Mucosa of rectum (tissue), 2 donors: Measurements from ENCODE around the gene PODXL2.

ENCODE experiments used
- H3K27ac ChIP-seq, 2 donors: one replicate each; pipeline ENCODE4 v1.7.0; 2013; ENCODE audit warnings: inconsistent platforms in 2 of 2, low read depth in 2 of 2, low read length in 2 of 2
- H3K27me3 ChIP-seq, 2 donors: one replicate each; pipeline ENCODE4 v1.7.0; 2013; ENCODE audit warnings: low read length in 2 of 2; ENCODE audit not compliant: control insufficient read depth in 2 of 2, insufficient read depth in 2 of 2
- H3K36me3 ChIP-seq, 2 donors: one replicate each; pipeline ENCODE4 v1.7.0; 2013; ENCODE audit warnings: low read length in 2 of 2; ENCODE audit not compliant: control insufficient read depth in 2 of 2, insufficient read depth in 2 of 2
- H3K4me1 ChIP-seq, 2 donors: one replicate each; pipeline ENCODE4 v1.7.0; 2013; ENCODE audit warnings: low read length in 2 of 2, mild to moderate bottlenecking in 1 of 2; ENCODE audit not compliant: control insufficient read depth in 2 of 2, insufficient read depth in 2 of 2
- H3K4me3 ChIP-seq, 2 donors: one replicate each; pipeline ENCODE4 v1.7.0; 2013; ENCODE audit warnings: low read length in 2 of 2
- H3K9ac ChIP-seq, 2 donors: one replicate each; pipeline ENCODE4 v1.7.0; 2013; ENCODE audit warnings: low read length in 2 of 2, low read depth in 1 of 2, mild to moderate bottlenecking in 1 of 2
- H3K9me3 ChIP-seq, 2 donors: one replicate each; pipeline ENCODE4 v1.7.0; 2013; ENCODE audit warnings: low read length in 2 of 2; ENCODE audit not compliant: control insufficient read depth in 2 of 2
- donor health status: healthy.
- donor health status: Normal muscosa, but diverticular disease.

Gene PODXL2

GRCh38 chr3:127628788-127629466 is at the start of gene PODXL2:
Gene PODXL2 (plus strand): TSS chr3:127629185. CDS start chr3:127629220, 35 bp downstream.
- peaks cover 0 to 8% of the 10 kb centered on the region in 2 donors for H3K27me3 ChIP-seq
- peak within 1 kb of the TSS in 1 of 2 donors; percentile 56 for H3K9ac ChIP-seq
- no peak within 1 kb of the TSS for H3K27ac ChIP-seq
- H3K4me1 ChIP-seq: peaks cover 13 to 15% of the 10 kb centered on the region in 2 donors
- no peaks in the 10 kb centered on the region for H3K36me3 ChIP-seq
- no peaks in the 10 kb centered on the region for H3K9me3 ChIP-seq
- H3K4me3 ChIP-seq: peak within 1 kb of the TSS; percentile 74

- no peaks in the 10 kb centered on the region for H3K9me3 ChIP-seq
- H3K4me1 ChIP-seq: no peaks in the 10 kb centered on the region
- no peak overlapping the region for H3K27ac ChIP-seq
- peaks cover 10 to 29% of the 10 kb centered on the region in 2 donors for H3K36me3 ChIP-seq
- no peak overlapping the region for H3K9ac ChIP-seq
- H3K27me3 ChIP-seq: no peaks in the 10 kb centered on the region
- H3K4me3 ChIP-seq: no peak overlapping the region
These were observed 48.5 kb upstream of the PODXL2 start for GRCh38 chr3:127580327-127581060.

GRCh38 chr3:127584734-127585133 is 44.3 kb upstream of the PODXL2 start:
- H3K4me1 ChIP-seq: peaks cover 13 to 16% of the 10 kb centered on the region in 2 donors
- H3K27ac ChIP-seq: no peak overlapping the region
- no peak overlapping the region for H3K4me3 ChIP-seq
- H3K9ac ChIP-seq: no peak overlapping the region
- peaks cover 3% of the 10 kb centered on the region in 2 donors for H3K36me3 ChIP-seq
- no peaks in the 10 kb centered on the region for H3K9me3 ChIP-seq
- H3K27me3 ChIP-seq: no peaks in the 10 kb centered on the region

GRCh38 chr3:127585163-127585812 is 43.7 kb upstream of the PODXL2 start:
- H3K9ac ChIP-seq: no peak overlapping the region
- no peaks in the 10 kb centered on the region for H3K27me3 ChIP-seq
- no peak overlapping the region for H3K27ac ChIP-seq
- no peaks in the 10 kb centered on the region for H3K9me3 ChIP-seq
- peaks cover 0 to 2% of the 10 kb centered on the region in 2 donors for H3K36me3 ChIP-seq
- H3K4me3 ChIP-seq: no peak overlapping the region
- H3K4me1 ChIP-seq: peaks cover 14 to 16% of the 10 kb centered on the region in 2 donors

- H3K9ac ChIP-seq: no peak overlapping the region
- H3K27ac ChIP-seq: no peak overlapping the region
- no peak overlapping the region for H3K4me3 ChIP-seq
- no peaks in the 10 kb centered on the region for H3K9me3 ChIP-seq
- H3K27me3 ChIP-seq: no peaks in the 10 kb centered on the region
- H3K4me1 ChIP-seq: peaks cover 15 to 16% of the 10 kb centered on the region in 2 donors
- peaks cover 0 to 2% of the 10 kb centered on the region in 2 donors for H3K36me3 ChIP-seq
These were observed 43.1 kb upstream of the PODXL2 start for GRCh38 chr3:127585813-127586413.

GRCh38 chr3:127587876-127588275 is 41.1 kb upstream of the PODXL2 start:
- Histone ChIP-seq H3K4me3 (no peak overlapping the region), H3K27ac (no peak overlapping the region), H3K27me3 (no peaks in the 10 kb centered on the region), H3K36me3 (peaks cover 0 to 2% of the 10 kb centered on the region in 2 donors), H3K9ac (no peak overlapping the region), H3K4me1 (peaks cover 26 to 28% of the 10 kb centered on the region in 2 donors), H3K9me3 (no peaks in the 10 kb centered on the region)

- Histone ChIP-seq H3K27me3 (no peaks in the 10 kb centered on the region), H3K4me1 (peaks cover 26 to 28% of the 10 kb centered on the region in 2 donors), H3K9ac (peak overlapping the region; percentile 83 to 85), H3K4me3 (peak overlapping the region; percentile 84 to 89), H3K36me3 (peaks cover 0 to 2% of the 10 kb centered on the region in 2 donors), H3K9me3 (no peaks in the 10 kb centered on the region), H3K27ac (peak overlapping the region in 1 of 2 donors; percentile 93)
These were observed 40.0 kb upstream of the PODXL2 start for GRCh38 chr3:127588806-127589577.

GRCh38 chr3:127589600-127590281 is 39.2 kb upstream of the PODXL2 start:
- peak overlapping the region; percentile 84 to 89 for H3K4me3 ChIP-seq
- H3K27ac ChIP-seq: peak overlapping the region; percentile 90 to 93
- peaks cover 0 to 2% of the 10 kb centered on the region in 2 donors for H3K36me3 ChIP-seq
- H3K9me3 ChIP-seq: no peaks in the 10 kb centered on the region
- H3K9ac ChIP-seq: peak overlapping the region; percentile 83 to 85
- H3K27me3 ChIP-seq: no peaks in the 10 kb centered on the region
- H3K4me1 ChIP-seq: peaks cover 26 to 28% of the 10 kb centered on the region in 2 donors

GRCh38 chr3:127590282-127590592 is 38.7 kb upstream of the PODXL2 start:
- Histone ChIP-seq H3K9ac (peak overlapping the region; percentile 83 to 85), H3K4me3 (peak overlapping the region; percentile 84 to 89), H3K9me3 (no peaks in the 10 kb centered on the region), H3K27me3 (no peaks in the 10 kb centered on the region), H3K4me1 (peaks cover 26 to 28% of the 10 kb centered on the region in 2 donors), H3K27ac (peak overlapping the region; percentile 90 to 93), H3K36me3 (peaks cover 0 to 2% of the 10 kb centered on the region in 2 donors)
